ENCODE data around the gene RAB40B. TPM values are rescaled to one million over a fixed set of nuclear protein-coding genes. Genes with fewer than 3 reads are reported as not detected.

RAB40B gene
- total RNA-seq, 1 donor from 2014 or later = 14.6 TPM

- no peak overlapping the region for H3K4me3 Mint-ChIP-seq (ENCODE audit: unreplicated experiment)
These were observed 34.3 kb downstream of the RAB40B start for GRCh38 chr17:82664276-82664575.

GRCh38 chr17:82663381-82664275, 34.9 kb downstream of the RAB40B start:
- Mint-ChIP-seq H3K27ac (ENCODE audit: unreplicated experiment) (no peak overlapping the region), H3K9me3 (ENCODE audit: unreplicated experiment) (peaks cover 16% of the 10 kb centered on the region), H3K4me1 (ENCODE audit: low read depth, unreplicated experiment) (peaks cover 5% of the 10 kb centered on the region), H3K27me3 (ENCODE audit: unreplicated experiment) (peaks cover 16% of the 10 kb centered on the region), H3K4me3 (ENCODE audit: unreplicated experiment) (no peak overlapping the region), H3K36me3 (ENCODE audit: unreplicated experiment) (peaks cover 14% of the 10 kb centered on the region)
- TF ChIP-seq CTCF (IDR thresholded peaks at IDR 0.05; ENCODE audit: partially characterized antibody, unreplicated experiment) = no peak
- no peak for DNase-seq

More at GRCh38 chr17:82664276-82664575, 34.3 kb downstream of the RAB40B start:
- H3K27me3 Mint-ChIP-seq (ENCODE audit: unreplicated experiment) = peaks cover 16% of the 10 kb centered on the region
- peaks cover 14% of the 10 kb centered on the region for H3K36me3 Mint-ChIP-seq (ENCODE audit: unreplicated experiment)
- no peak for TF ChIP-seq CTCF (IDR thresholded peaks at IDR 0.05; ENCODE audit: partially characterized antibody, unreplicated experiment)
- no peak for DNase-seq
- no peak overlapping the region for H3K27ac Mint-ChIP-seq (ENCODE audit: unreplicated experiment)
- peaks cover 16% of the 10 kb centered on the region for H3K9me3 Mint-ChIP-seq (ENCODE audit: unreplicated experiment)
- H3K4me1 Mint-ChIP-seq (ENCODE audit: low read depth, unreplicated experiment) = peaks cover 5% of the 10 kb centered on the region

- peaks cover 5% of the 10 kb centered on the region for H3K4me1 Mint-ChIP-seq (ENCODE audit: low read depth, unreplicated experiment)
- peaks cover 16% of the 10 kb centered on the region for H3K9me3 Mint-ChIP-seq (ENCODE audit: unreplicated experiment)
- H3K36me3 Mint-ChIP-seq (ENCODE audit: unreplicated experiment) = peaks cover 14% of the 10 kb centered on the region
- H3K27me3 Mint-ChIP-seq (ENCODE audit: unreplicated experiment) = peaks cover 16% of the 10 kb centered on the region
- no peak for DNase-seq
- no peak overlapping the region for H3K27ac Mint-ChIP-seq (ENCODE audit: unreplicated experiment)
- TF ChIP-seq CTCF (IDR thresholded peaks at IDR 0.05; ENCODE audit: partially characterized antibody, unreplicated experiment) = no peak
- H3K4me3 Mint-ChIP-seq (ENCODE audit: unreplicated experiment) = no peak overlapping the region
These were observed 35.7 kb downstream of the RAB40B start for GRCh38 chr17:82662711-82663261.

GRCh38 chr17:82661717-82662683, 36.5 kb downstream of the RAB40B start:
- Mint-ChIP-seq H3K4me3 (ENCODE audit: unreplicated experiment) (no peak overlapping the region), H3K27ac (ENCODE audit: unreplicated experiment) (no peak overlapping the region), H3K36me3 (ENCODE audit: unreplicated experiment) (peaks cover 21% of the 10 kb centered on the region), H3K27me3 (ENCODE audit: unreplicated experiment) (peaks cover 11% of the 10 kb centered on the region), H3K9me3 (ENCODE audit: unreplicated experiment) (peaks cover 16% of the 10 kb centered on the region), H3K4me1 (ENCODE audit: low read depth, unreplicated experiment) (peaks cover 5% of the 10 kb centered on the region)
- TF ChIP-seq CTCF (IDR thresholded peaks at IDR 0.05; ENCODE audit: partially characterized antibody, unreplicated experiment) = no peak
- DNase-seq = no peak

Measured in glutamatergic neuron (in vitro differentiated cells).